ENCODE measurements around the gene GSN.

GRCh38 chr9:121249563-121249962, 18.4 kb upstream of the GSN start:
- TF ChIP-seq RAD21 (conservative IDR thresholded peaks at IDR 0.05 in 1 of 2, IDR thresholded peaks at IDR 0.05 in 1 of 2) (no peak), CTCF (IDR thresholded peaks at IDR 0.05) (no peak), E2F6 (IDR thresholded peaks at IDR 0.05; ENCODE audit: borderline replicate concordance, low read depth) (no peak), HDAC2 (IDR thresholded peaks at IDR 0.05) (no peak)

Measured in A549 (cell line).